Bronchial epithelial cell (primary cell): ENCODE results near the gene ELOF1. TPM values are rescaled to one million over a fixed set of nuclear protein-coding genes. Genes with fewer than 3 reads are reported as not detected.

Experiments
- DNase-seq: peaks from one replicate; pipeline ENCODE4 v3.0.0-alpha.2; 2010; ENCODE audit warnings: low read depth
- FAIRE-seq: peaks from 2 replicates; lab custom pipeline; 2011; peaks lifted over from hg19 to GRCh38; lab: Jason Lieb, UNC
- H3K27me3 ChIP-seq: 2 replicates; pipeline ENCODE4 v1.5.1; 2011; ENCODE audit warnings: low read length; ENCODE audit not compliant: control insufficient read depth, insufficient read depth
- H3K36me3 ChIP-seq: 2 replicates; pipeline ENCODE4 v1.5.1; 2011; ENCODE audit warnings: low read length; ENCODE audit not compliant: control insufficient read depth, insufficient read depth
- H3K4me3 ChIP-seq: 2 replicates; pipeline ENCODE4 v1.5.1; 2011; ENCODE audit warnings: mild to moderate bottlenecking, low read depth, low read length, control low read depth
- CTCF ChIP-seq: IDR thresholded peaks from 2 replicates; pipeline ENCODE4 v1.5.1; 2011; ENCODE audit warnings: mild to moderate bottlenecking, moderate library complexity, low read length, control low read depth, inconsistent platforms; ENCODE audit not compliant: insufficient read depth, severe bottlenecking
- total RNA-seq: library from RNA; depleted of rRNA; stranded (reverse); fragments of >200 nt; gene quantifications from 2 replicates; pipeline ENCODE4 v1.2.1, GENCODE V29; 2014

The ELOF1 gene
- total RNA-seq, 1 donor from 2014 or later = 20.3 TPM

GRCh38 chr19:11551603-11552235 lies 7.3 kb downstream of the ELOF1 start:
- no peak for FAIRE-seq

GRCh38 chr19:11550265-11550664 lies 8.8 kb downstream of the ELOF1 start:
- FAIRE-seq = no peak

More at GRCh38 chr19:11551603-11552235, 7.3 kb downstream of the ELOF1 start:
- TF ChIP-seq CTCF = peak; percentile 30
- no peak for DNase-seq
- no peaks in the 10 kb centered on the region for H3K27me3 ChIP-seq
- peaks cover 17% of the 10 kb centered on the region for H3K36me3 ChIP-seq
- H3K4me3 ChIP-seq = no peak overlapping the region

GRCh38 chr19:11549386-11549953 lies 9.6 kb downstream of the ELOF1 start:
- peaks cover 9% of the 10 kb centered on the region for H3K36me3 ChIP-seq
- DNase-seq (no peak), FAIRE-seq (no peak)
- H3K27me3 ChIP-seq = no peaks in the 10 kb centered on the region
- no peak for TF ChIP-seq CTCF
- no peak overlapping the region for H3K4me3 ChIP-seq

More at GRCh38 chr19:11550265-11550664, 8.8 kb downstream of the ELOF1 start:
- Histone ChIP-seq H3K27me3 (no peaks in the 10 kb centered on the region), H3K4me3 (no peak overlapping the region), H3K36me3 (peaks cover 10% of the 10 kb centered on the region)
- no peak for DNase-seq
- TF ChIP-seq CTCF = no peak

GRCh38 chr19:11547929-11548700 lies 10.9 kb downstream of the ELOF1 start:
- Histone ChIP-seq H3K27me3 (no peaks in the 10 kb centered on the region), H3K36me3 (peaks cover 5% of the 10 kb centered on the region), H3K4me3 (no peak overlapping the region)
- DNase-seq (no peak), FAIRE-seq (no peak)
- TF ChIP-seq CTCF = no peak

- DNase-seq (no peak), FAIRE-seq (no peak)
- Histone ChIP-seq H3K27me3 (peaks cover 8% of the 10 kb centered on the region), H3K4me3 (no peak overlapping the region), H3K36me3 (no peaks in the 10 kb centered on the region)
- TF ChIP-seq CTCF = no peak
These were observed 17.8 kb downstream of the ELOF1 start for GRCh38 chr19:11541238-11541637.
